ENCODE results near the gene AKT1S1.
A peak's percentile ranks its signal among the peaks of the same experiment; 100 is the strongest.

Gene AKT1S1

DNA sequence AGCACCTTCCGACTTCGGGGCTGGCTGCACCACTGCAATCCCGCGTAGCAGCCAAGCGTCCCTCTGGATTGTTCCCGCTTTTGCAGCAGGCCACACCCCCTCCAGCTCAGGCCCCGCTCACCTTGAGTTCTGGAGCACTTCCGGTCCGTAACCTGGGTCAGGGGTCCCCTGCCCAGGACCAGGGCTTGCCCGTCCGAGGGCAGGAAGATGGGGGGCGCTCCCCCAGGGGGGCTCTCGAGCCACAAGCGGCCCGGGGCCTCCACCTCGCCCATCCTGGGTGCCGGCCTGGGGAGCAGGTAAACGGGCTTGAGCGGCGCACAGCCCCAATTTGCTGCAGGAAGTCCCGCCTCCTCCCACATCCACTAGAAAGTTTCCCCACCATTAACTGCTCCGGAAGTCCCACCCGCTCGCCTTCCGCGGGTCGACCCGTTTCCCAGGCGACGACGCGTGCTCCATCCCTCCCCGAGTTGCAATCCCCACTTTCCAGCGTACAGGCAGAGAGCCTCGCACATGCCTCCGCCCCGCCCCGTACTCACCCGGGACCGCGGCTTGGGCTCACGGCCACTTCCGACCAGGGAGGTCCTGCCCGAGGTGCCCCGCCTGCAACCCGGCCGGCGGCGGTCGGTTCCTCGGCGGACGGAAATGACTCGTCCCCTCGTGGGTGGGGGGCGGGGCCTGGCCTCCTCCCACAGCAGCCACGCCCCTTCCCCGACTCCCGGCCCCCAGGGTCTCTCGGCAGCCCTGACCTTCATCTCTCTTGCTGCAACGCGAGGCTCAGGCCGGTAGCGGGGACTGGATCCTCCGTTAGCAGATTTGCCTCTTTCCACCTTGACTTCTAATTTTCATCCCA, 10.0 kb downstream of the AKT1S1 start, which contains the start of gene PNKP:
PNKP (minus strand) TSS at position 644 of the 850 bp plus-strand sequence; CDS start at position 272, 372 bp downstream.
- peak in 1 of 2 experiments; percentile 82 for DNase-seq

DNA sequence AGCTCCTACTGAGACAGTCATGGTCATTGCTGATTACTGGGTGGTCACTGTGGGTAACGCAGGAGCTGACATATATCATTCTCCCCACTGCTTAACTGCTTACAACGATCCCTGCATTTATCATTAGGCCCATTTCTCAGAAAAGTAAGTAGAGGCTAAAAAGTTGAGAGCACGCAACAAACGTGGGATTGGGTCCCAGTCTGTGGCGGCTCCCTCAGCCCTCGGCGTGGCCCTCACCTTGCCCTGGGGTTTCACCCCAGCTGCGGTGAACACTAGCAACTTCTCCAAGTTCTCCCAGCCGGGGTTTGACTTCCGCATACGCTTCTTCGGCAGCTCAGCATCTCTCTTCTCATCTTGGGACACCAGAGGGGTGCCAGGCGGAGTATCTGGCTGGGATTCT, 12.3 kb downstream of the AKT1S1 start:
- DNase-seq: no peak

DNA sequence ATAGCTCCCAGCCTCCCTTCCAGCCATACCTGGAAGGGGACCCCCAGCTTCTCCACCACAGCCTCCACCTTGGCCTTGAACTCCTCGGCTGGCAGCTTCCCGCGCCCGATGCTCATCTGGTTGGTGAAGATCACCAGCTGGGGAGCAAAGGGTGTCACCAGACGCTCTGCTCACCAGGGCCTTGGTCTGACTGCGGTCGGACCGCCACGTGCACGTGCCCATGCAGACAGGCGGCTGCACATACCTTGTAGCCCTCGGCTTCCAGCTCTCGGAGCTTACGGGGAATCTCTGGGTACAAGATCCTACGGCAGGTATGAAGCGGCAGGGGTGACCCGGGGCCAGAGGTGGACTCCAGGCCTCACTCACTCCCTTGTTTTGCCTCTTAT, 13.2 kb downstream of the AKT1S1 start:
- no peak for DNase-seq

DNA sequence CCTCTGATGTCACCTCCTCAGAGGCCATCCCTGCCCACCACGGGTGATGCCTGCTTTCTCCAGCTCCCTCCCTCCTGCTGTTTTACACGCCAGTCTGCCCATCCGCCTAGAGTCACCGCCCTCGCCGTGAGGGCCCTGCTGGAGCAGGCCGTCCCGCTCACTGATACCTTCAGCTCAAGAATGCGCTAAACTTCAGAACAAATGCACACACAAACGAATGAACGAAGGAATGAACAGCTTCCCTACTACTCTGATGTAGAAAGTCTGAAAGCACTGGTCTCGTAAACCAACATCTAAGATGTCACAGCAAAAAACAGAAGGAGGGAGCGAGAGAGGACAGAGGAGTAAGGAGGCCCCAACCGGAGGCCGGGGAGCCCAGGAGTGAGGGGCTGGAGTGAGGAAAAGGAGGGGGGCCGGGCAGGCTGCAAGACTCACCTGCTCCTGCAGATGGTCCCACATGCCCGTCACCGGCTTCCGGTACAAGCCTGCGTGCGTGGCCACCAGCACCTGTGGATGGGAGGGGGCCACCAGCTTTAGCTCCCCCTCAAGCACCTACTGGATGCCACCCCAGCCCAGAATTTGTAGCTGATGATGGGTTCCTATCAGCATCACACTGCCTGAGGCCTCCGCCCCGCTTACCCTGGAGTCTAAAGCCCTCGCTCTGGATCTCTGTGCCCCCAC, 13.8 kb downstream of the AKT1S1 start:
- DNase-seq: no peak

DNA sequence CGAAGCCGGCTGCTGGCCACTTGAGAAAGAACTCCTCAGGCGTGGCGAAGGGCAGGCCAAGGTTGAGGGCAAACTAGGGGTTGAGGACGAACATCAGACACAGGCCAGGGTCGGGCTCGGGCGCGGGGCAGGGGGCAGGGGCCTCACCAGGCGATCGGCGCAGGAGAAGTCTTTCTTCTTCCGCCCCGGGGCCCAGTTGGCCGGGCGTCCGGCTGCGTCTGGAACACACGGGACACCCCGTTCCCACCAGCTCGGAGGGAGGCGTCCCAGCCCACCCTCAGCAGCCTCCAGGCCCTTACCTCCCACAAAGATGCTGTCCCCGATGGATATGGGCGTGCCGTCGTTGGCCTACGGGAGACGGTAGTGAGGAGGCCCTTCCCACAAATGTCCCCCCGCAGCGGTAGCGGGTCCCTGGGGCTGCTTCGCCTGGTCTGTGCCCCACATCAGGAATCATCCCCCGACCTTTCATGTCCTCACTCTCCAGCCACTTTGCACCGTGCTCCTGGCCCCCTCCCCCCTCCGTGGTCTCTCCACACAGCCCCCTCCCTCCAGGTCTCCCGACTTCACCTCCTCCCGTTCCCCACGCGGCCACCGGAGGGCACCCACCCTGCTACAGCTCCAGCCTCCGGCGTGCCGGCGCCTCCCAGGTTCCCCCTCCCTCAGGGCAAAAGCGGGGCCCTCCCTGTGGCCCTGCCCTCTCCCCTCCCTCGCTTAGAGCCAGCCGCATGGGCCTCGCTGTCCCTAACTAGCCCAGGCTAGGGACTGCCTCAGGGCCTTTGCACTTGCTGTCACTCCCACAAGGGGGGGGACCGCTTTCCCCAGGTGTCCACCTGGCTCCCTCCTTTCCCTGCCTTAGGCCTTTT, 14.5 kb downstream of the AKT1S1 start:
- no peak for DNase-seq

DNA sequence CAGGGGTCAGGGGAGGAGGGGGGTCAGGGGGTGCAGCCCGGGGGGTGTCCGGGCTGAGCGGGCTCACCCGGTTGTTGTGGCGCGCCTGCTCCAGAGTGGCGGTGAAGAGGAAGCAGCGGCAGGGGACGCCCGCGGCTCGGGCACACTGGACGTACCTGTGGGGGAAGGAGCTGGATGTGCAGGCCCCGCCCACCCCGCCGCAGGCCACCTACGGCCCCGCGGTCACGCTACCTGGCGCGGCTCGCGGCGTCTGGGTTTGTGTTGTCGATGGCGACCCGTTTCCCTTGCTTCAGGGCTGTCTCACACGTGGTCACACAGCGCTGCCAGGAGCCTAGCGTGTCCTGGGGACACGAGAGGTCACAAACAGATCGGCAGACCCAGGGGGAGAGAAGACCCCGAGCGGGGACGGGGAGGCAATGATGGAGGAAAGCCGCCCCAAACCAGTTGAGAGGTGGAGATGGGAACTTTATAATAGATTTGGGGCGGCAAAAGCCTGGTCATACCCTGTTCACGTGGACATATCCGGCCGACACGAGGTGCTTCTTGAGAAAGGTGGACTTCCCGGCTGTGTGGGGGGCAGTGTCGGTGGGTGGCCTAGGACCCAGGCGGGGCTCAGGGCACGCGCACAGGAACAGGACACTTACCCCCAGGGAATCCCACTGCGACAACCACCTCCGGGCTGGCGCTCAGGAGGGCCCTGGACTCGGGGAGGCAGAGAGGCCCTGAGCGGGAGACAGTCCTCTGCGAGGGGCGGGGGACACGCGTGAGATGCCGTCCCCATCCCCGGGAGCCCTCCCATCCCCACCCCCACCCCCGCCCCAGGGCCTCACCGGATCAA, 15.4 kb downstream of the AKT1S1 start:
- no peak for DNase-seq

DNA sequence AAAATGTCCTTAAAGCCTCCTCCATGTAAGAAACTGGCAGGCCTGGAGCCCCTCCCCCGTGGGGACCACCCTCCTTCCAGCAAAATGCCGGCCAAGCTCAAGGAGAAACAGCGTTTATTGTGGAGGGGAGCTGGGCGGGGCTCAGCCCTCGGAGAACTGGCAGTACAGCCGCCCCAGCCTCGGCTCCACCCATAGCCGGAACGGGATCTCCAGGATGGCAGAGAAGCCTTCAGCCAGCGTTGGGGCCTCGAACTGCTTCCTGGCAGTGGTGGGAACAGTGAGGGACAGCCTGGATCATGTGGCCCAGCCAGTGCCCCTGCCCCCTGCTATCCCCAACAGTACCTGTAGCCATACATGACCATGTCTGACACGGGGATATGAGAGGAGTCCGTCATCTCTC, 16.0 kb downstream of the AKT1S1 start:
- DNase-seq: no peak

DNA sequence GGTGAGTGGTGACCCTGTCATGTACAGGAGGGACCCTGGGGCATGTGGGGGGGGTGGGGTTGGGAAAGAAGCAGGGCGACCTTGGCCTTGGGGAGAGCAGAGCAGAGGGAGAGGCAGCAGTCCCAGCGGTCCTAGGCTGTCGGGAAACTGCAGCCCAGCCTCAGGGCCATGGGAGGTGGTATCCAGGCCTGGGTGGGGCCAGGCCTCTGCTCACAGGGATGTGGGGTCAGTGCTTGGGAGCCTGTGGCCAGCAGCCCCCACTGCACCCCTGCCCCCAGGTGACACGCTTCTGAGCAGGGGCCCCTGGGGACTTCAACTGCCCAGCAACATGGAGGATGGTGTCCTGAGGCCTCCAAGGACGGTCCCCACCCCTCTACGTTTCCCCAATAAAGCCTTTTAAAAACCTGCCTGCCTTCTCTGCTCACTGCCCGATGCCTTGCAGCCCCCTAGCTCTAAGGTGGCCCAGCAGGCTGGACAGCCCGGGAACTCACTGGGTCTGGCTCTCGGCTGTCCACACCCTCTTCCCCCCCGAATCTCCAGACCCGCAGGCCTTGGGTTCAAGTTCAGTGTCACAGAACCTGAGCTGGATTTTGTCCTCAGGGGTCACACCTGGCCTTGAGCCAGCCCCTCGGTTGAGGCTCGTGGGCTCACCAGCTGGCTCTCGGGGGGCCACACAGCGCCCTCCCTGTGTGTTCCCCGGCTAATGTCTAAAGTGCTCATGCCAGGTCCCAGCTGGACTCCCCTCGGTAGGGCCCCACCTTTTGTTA, 16.6 kb downstream of the AKT1S1 start:
- no peak for DNase-seq

DNA sequence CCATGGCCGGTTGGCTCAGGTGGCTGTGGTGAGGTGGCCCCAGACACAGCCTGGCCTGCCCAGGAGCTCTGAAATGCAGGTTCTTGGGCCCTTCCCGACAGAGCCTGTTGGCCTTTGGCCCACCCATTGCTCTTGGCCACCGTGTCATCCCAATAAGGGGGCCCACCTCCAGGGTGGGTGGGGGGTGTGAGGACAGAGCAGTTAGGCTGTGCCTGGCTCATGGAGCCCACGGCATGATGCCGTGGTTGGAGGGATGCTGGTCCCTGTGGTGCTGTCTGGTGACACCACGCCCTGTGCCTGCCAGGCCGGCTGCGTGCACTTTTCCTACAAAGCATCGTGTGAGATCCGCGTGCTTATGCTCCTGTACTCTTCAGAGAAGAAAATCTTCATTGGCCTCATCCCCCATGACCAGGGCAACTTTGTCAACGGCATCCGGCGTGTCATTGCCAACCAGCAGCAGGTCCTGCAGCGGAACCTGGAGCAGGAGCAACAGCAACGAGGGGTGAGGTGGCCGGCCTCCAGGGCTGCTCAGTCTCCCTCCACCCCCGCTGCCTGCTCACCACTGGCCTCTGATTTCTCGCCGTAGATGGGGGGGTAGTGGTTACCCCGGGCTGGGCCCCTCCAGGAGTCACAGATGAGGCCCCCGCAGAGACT, 17.3 kb downstream of the AKT1S1 start:
- DNase-seq: no peak

DNA sequence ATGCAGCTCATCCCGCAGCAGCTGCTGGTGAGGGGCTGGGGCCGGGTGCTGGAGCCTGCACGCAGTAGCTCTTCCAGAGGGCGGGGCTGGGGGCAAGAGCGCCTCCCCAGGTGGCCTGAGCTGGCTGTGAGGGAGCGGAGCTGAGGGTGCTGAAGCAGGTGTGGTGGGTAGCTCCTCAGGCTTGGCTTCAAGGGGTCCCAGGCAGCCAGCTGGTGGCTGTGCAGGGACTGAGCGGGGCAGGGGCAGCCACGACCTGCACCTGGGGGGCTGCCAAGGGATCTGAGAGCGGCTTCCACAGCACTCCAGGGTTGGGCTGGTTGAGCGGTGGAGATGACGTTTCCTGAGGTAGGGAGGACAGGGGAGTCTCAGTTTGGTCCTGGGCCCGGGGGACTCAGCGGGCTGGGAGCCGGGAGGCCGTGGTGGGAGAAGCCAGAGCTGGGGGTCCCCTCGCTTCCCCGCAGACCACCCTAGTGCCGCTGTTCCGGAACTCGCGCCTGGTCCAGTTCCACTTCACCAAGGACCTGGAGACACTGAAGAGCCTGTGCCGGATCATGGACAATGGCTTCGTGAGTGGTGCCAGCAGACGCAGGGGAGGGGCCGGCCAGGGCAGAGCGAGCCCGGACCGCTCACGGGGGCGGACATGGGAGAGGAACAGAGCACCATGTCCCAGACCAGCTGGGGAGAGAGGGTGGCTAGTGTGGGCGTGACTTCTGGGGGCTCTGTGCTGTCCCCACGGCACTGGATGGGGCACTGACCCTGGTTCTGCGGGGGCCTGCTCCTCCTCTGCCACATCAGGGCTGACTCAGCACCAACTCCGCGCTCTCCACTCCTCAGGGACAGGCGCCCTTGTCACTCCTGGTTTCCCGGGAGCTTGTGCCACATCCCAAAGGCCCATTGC, 18.8 kb downstream of the AKT1S1 start:
- DNase-seq: no peak

DNA sequence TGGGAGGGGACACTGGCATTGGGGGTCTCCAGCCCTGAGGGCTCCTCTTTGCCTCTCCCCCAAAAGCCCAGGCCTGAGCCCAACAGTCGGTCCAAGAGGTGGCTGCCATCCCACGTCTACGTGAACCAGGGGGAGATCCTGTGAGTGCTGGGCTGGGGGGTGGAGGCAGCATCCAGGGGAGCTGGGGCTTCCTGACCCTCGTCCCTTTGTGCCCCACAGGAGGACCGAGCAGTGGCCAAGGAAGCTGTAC, 19.4 kb downstream of the AKT1S1 start:
- DNase-seq: no peak

DNA sequence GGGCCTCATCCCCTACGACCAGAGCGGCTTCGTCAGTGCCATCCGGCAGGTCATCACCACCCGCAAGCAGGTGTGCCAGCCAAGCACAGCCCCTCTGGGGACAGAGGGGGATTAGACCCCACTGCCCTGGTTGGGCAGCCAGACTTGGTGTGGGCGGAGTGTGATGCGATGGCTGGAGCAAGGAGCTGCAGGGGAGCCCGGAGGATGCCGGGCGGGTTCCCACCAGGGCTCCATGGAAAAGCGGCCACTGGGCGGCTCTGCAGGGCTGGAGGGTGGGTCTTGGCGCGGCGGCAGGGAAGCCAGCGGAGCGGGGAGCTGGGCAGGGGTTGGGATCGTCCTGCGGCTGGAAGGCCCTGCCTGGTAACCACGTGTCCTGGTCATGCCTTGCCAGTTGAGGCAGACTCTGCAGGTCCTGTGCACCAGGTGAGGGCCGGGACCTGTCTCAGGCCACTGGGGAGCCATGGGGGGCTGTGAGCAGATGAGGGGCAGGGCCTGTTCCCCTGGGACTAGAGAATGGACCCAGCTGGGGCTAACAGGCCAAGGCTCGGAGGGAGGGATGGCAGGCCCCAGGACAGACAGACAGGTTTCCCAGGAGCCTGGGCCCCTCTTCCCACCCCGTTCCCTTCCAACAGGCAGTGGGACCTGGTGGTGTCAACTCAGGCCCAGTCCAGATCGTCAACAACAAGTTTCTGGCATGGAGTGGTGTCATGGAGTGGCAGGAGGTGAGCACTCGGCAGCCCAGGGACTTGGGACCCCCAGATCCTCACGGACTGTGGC, 19.9 kb downstream of the AKT1S1 start:
- no peak for DNase-seq

DNA sequence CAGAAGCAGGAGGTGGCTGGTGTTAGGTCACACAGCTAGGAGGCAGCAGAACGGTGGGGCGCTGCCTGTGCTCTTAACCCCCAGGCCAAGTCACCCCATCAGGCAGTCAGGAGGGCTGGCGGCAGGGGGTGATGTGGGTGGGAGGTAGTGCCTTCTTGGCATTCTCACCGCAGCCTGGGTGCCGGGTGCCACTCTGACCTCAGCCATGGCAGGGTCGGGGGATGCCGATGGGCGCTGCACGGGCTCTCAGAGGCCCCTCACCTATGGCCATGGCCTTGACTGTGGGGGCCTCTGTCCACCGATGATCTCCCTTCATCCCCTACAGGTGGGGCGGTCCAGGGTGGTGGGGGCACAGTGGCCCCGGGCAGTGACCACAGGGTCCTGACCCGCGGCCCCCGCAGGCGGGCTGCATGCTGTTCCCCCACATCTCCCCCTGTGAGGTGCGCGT, 20.6 kb downstream of the AKT1S1 start:
- no peak for DNase-seq

DNA sequence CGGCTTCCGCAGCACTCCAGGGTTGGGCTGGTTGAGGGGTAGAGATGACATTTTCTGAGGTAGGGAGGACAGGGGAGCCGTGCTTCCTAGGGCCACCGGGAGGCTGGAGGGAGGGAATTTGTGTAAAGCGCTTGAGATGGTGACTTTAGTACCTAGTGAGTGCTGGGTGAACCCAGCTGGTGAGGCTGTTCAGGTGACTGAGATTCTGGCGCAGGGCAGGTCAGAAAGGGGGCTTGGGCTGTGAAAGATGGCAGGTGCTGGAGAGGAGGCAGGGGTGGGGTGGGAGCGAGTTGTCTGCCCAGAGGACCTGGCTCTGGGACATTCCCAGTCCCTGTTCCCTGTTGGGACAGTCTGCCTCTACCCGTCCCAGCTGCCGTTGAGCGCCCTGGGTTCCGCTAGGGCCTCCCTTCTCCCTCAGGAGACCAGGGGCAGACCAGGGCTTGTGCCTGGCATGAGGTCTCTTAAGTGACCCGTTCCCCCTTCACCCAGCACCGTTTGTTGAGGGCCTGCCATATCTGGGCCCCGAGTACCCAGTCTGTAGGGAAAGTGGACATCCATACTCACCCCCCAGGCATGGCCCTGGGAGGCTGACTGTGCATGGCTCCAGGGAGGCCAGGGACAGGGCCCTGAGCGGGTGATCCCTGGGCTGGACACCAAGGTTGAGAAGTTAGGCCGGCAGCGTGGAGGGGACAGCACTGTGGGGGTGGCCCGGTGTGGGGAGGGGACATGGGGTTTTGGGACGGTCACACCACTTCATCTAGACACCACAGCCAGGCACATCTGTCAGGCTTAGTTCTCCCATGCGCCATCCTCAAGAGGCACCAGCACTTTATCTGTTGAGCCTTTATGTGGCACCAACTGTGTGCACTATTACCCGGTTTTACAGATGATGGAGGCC, 21.2 kb downstream of the AKT1S1 start:
- DNase-seq: no peak

DNA sequence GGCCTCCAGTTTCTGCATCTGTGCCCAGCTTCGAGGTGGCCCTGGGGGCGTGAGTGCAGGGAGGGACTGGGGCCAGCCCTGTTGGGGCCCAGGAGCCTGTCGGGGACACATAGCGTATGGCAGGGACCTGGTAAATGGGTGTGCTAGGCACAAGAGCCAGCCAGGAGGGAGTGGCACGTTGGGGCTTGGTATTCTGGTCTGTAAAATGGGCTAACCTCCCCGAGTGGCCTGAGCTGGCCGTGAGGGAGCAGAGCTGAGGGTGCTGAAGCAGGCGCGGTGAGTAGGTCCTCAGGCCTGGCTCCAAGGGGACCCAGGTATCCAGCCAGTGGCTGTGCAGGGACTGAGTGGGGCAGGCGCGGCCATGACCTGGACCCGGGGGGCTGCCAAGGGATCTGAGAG, 21.9 kb downstream of the AKT1S1 start:
- DNase-seq: no peak

DNA sequence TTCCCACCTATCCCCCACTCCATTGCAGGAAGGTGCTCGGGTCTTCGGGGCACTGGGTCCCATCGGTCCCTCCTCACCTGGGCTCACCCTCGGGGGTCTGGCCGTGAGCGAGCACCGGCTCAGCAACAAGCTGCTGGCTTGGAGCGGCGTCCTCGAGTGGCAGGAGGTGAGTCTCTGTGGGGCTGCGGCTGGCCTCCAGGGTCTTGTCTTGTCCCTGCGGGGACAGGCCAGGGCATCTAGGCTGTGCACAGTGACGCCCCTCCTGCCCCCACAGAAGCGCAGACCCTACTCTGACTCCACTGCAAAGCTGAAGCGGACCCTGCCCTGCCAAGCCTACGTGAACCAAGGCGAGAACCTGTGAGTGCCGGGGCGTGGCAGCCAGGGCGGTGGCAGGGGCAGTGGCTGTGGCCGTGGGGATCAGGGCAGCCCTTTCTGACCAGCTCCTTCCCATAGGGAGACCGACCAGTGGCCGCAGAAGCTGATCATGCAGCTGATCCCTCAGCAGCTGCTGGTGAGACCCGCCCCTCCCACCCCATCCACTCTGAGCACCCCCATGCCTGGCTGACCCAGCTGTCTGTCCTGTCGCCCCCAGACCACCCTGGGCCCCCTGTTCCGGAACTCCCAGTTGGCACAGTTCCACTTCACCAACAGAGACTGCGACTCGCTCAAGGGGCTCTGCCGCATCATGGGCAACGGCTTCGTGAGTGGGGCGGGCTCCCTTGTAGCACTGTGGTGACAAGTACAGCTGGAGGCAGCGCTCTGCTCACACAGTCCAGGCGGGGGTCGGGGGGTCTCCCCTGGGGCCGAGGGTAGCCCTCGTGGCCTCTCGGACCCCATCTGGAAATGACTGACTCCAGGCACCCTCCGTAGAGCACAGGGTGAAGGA, 22.5 kb downstream of the AKT1S1 start:
- no peak for DNase-seq

DNA sequence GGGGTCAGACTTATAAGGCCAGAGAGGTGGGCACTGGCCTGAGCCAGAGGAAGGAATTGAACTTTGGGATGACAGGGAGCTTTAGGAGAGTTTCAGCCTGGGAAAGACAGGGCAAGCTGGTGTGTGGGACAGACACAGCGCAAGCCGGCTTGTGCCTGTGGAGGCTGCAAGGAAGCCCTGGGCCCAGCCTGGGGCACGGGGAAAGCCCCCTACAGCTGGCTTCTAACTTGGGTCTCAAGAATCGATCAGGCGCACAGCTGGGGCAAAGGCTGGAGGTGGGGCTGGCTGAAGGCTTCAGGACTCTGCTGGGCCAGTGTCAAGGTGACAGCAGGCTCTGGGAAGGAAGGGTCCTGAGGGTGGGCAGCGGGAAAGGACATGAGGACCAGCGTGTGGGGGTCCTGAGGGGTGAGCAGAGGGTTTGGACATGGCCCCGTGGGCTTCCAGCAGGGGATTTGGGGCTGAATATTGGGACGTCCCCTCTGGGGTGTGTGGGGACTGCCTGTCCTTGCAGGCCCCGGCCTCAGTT, 23.2 kb downstream of the AKT1S1 start:
- DNase-seq: no peak

All from cerebellar nuclear complex (tissue), 1 donor.